HG02798 (cell line): ENCODE measurements around the gene FMNL1.

Experiments used
- ATAC-seq: cut with Tn5 transposase; IDR thresholded peaks from one replicate; pipeline ENCODE4 v1.9.1; 2021; ENCODE audit warnings: mild to moderate bottlenecking; ENCODE audit not compliant: unreplicated experiment, poor library complexity

The FMNL1 gene

DNA sequence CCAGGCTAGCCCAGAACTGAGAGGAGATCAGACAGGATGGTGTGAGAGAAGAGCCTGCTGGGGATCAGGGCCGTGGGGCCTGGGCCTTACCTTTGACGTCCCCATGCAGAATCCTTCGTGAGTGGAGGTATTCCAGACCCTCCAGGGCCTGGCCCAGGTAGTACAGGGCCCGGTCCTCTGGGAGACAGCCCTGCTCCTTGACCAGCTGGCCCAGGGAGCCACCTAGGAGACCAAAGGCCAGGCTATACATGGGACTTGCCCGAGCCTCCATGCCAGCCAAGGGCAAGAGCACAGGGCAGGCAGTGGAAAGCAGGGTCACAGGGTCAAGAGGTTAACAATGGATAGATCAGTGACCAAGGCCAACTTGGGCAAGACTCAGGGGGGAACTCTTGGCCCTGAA lies 52.3 kb downstream of the FMNL1 start:
- no peak for ATAC-seq

DNA sequence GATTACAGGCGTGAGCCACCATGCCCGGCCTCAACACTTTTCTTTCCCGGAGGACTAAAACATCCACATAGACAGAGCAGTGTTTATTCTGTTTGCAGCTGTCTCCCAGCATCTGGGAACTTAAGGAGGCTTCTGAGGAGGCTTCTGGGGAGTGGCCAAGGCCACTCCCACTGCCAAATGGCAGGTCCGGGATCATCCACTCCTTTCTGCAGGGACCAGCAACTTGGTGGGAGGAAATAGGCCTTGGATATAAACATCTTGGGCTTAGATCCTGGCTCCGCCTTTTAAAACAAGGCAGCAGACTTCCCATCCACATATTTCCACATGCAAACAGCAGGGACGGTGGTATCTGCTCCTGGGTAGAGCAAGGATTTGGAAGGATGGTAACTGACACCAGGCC lies 54.3 kb downstream of the FMNL1 start:
- no peak for ATAC-seq

DNA sequence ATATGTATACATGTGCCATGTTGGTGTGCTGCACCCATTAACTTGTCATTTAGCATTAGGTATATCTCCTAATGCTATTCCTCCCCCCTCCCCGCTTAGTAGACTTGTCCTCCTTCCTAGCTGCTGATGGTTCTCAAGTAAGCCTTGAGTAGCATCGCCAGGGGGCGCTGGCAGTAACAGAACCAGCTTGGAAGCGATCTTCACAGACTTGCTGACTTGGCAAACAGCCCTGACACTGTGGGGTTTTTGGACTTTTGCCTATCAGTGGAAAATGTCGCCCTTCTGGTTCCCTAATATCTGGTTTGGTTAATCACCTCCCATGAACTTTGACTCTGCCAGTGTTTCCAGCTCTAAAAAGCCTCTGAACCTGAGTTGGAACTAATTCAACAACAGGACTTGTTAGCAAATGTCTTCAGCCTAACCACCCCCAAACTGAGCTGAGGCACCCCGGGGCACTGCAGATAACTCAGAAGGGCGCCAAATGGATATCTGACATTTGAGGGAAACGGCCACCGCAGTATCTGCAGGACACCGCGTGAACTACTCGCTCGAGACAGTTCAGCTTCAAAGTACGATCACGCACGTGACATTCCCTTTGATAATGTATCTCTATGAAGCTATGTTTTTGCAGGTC lies 55.6 kb downstream of the FMNL1 start:
- ATAC-seq, result no peak

DNA sequence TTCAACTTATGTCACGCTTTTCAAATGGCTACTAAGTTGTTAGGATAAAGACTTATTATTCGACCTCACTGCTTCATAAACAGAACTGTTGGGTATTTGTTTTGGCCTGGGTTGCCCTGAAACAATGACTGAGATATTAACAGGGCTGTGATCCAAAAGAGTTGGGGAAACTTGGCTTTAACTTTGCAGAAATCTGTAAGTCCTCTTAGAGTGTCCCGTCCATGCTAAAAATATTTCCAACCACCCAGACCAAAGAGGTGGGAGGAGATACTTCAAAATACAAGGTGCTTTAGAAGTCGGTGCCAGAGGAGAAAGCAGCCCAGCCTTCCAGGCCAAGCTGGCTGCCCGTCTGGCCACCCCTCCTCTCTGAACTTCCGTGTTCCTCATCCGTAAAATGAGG lies 56.3 kb downstream of the FMNL1 start:
- ATAC-seq, result no peak

DNA sequence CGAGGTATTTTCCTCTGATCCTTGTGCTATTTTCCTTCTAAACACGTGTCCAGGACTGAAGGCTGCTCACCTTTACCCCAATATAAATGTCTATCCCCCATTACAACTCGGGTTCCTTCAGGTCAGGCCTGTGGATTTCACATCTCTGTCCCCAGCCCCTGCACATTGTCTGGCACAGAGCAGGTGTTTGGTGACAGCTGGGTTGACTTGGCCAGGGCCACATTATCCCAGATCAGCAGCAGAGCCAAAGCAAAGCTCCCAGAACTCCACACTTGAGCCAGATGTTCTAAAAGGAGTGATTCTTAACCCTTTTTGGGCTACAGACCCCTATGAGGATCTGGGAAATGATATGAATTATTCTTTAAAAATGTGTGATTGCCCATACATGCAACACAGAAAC lies 58.2 kb downstream of the FMNL1 start:
- no peak for ATAC-seq

DNA sequence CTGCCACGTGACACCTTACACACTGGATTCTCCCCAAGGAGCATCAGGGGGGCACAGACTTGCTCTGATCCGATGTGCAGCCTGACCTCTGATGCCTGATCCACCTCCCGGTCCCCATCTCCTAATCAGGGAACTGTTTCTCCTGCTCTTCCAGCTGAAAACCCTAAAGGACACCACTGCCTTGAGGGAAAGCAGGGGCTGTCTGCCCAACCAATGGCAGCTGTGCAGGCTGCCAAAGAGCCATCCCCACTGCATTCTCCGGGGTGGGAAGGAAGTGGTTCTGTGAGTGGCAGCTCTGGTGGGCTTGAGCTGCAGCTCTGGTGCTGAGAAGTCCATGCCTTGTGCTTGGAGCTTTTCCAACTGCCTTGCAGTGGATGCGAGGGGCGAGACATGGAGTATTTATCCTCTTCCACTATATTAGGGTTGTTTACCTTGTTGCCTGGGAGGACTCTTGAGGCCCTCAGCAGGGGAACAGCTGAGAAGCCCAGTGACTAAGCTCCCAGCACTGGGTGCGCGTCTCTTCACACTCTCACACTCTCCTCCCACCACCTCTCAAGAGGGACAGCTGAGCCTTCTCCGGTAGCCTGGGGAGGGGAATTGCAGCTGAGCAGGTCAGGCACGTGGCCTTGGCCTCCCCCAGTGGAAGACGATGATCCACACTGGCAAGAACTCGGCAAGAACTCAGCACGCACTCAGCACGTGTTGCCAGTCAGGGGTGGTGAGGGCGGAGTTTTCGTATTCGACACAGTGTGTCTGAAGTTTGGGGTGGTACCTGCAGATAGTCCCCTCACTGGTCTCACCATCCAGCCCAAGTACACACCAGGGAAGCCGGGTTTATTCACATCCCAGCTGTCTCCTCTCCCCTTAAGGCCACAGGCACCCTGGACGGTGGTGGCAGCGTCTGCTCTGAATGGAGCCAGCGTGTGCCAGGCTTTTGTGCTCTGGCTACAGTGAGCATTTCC lies 61.3 kb downstream of the FMNL1 start:
- no peak for ATAC-seq

DNA sequence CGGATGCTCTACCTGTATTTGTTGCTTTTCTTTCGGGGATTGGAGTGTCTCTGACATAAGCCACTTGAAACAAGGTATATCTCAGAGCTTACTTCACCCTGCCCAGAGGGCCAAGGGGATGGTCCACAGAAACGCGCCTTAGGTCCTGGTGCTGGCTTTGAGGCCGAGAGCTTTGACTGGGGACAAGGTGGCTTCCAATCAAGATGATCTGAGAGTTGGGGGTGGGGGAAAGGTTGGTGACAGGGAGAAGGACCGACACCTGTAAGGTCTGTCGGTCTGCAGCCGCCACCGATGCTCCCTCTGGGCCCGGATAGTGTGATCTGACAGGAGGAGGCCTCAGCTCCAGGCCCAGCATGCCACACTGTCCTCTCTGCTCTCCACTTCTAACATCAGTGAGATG lies 62.0 kb downstream of the FMNL1 start:
- no peak for ATAC-seq

DNA sequence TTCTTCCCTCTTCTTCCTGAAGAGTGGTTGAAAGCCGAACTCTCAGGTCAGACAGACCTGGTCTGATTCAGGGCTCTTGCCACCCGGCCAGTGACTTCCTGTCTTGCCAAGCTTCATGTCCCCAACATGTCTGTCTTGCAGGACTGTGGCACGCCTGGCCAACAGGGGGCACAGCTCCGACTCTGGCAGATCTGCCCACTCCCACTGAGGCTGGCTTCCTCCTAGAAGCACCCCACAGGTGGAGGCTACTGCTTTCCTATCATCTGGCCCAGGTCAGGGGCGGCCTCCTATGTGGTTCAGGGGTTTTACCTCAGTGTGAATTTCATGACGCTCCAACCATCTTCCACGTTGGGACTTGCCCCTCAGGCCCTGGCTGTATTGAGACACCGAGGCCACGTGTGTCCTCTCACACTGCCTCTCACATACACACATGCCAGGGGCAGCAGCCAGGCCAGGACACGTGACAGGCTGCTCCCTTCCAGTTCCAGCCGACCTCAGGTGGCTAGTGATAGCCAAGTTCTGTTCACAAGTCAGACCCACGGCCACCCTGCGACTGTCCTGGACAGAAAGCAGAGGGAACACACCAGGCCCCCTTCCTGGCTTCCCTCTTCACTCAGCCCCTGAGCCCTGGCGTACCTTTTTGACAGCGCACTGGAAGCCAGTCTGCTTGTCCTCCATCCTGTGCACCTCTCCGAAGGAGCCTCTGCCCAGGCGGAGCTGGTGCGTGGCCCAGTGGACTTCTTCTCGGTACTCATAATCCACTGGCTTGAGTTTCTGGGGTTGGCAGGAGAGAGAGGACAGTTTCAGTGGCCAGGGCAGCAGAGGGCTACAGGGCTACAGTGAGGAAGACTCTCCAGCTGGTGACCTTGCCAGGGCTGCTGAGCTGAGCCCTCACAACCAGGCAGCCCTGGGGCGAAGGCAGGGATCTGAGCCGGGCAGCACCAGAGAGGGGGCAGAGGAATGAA lies 62.8 kb downstream of the FMNL1 start:
- no peak for ATAC-seq

DNA sequence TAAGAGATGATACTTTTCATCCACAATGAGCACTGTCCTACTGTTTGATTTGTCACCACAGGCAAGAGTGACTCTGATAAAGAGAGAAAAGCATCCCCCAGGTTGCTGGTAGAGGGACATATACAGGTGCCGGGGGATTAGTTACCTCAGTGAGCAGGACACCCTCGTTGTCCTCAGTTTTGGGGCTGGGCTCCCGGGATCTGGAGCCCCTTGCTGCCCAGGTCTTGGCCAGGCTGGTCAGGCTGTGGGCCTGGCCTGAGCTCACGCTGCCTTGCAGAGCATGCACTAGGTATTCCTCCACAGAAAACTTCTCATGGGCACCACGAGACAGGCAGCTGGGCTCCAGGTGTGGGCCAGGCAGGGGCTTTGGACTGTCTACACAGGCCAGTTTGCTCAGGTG lies 64.6 kb downstream of the FMNL1 start:
- no peak for ATAC-seq

DNA sequence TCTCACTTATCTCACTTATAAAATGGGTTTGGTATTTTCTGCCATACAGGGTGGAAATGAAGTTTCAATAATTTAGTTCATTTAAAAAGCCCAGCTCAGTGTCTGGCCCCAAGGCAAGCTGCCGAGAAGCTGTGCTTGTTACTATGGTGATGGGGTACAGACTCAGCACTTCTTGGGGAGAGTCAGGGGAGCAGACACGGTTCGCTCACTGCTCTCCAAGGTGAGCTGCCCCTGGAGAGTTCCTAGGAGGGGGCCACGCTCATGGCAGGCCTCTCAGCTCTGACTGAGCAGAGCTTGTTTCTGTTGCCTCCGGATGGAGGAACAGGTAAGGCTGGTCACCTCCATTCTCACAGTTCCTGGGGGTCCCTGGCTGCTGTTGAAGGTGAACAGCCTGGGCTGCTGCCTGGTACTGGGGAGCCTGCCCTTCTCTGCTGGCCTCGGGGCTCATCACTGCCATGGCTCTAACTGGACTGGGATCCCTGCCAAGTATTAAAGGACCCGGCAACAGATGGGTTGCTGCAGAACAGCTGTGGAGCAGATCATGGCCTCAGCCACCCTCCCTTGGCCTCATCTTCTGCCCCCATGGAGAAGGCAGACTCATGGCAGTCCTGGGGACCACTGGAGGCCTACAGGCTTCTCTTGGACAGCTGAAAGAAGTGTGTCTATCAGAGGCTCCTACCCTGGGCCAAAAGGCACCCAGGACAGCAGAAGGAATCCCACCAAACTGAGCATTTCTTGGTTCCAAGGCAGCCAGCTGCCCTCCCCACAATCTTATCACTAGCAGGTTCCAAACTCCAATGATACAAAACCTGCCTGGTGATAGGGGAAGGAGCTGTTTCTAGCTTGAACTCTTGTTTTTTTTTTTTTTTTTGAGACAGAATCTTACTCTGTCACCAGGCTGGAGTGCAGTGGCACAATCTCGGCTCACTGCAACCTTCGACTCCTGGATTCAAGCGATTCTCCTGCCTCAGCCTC lies 66.1 kb downstream of the FMNL1 start:
- ATAC-seq, result no peak

DNA sequence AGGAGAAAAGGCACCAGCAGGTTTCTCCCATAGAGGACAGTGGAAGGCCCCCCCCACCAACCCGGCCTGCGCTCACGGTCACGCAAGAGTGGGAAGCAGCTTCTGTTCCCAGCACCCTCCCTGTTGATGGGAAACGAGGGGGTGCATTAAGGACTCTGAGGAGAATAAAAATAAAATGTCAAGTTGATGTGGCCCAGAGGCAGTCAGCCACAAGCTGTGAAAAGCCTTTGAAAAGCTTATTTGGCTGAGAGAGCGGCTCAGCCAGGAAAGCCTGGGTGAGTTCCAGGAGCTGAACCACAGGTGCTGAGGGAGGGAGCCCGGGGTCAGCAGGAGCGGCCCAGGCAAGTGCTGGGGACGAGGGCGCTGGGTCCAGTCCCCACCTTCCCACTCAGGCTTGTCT lies 67.1 kb downstream of the FMNL1 start:
- ATAC-seq, result no peak

DNA sequence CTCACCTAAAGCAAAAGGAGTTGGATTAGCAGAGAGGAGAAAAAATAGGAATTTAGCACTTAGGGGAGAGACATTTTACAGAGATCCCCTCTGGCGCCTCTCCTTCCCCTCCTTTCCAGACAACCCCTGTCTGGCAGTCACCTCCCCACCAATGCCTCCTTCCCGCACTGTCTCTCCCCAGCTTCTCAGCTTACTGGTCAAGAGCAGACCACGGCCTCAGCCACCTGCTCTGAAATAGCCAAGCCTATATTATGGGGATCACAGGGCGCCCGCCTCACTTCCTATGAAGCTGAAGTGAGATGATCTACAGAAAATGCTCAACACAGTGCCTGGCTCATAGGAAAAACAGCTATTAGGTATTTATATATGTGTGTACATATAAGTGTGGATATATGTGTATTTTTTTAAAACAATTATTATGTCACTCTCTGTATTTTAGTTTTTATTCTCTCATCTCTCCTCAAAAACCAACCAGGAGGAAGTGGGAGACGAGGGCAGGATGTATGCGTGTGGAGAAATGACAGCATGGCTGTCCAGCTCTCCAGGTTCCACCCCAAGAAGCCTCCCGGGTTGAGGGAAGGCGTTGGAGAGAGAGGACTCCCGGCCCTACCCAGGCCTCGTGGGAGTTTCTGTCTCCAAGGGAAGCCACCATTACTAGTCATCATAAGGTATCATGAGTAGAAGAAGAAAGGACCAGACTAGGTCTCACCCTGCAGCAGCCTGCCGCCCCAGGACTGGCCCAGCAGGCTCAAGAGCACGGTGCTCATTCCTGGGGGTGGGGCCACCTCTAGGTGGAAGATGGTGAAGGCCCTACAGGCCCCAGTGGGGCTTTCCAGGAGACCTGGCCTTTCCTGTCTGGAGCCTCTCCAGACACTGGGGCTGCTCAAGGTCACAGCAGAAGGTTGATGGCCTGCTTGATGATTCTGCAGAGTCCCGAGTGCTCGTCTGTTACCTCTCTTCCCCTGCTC lies 67.9 kb downstream of the FMNL1 start:
- ATAC-seq, result no peak

DNA sequence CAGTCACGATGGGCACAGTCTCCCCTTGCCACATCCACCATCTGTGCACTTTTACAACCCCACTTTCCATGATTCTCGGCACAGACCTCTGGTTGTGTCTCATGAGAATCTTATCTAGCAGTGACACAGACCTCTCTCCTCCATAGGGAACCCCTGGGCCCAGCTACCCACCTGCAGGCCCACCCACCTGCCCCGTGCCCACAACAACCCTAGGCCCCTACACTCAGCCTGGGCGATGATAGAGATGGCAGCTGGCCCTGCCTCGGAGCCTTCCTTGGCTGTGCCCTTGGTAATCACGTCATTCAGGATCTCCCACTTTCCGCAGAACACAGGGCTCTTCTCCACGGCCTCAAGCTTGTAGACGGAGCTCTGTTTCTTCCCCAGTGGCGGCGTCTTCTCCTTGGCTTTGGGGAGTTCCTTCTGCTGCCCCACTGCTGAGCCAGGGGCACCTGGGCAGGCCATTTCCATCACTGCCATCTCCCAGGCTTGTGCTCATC lies 68.6 kb downstream of the FMNL1 start:
- ATAC-seq, result no peak

DNA sequence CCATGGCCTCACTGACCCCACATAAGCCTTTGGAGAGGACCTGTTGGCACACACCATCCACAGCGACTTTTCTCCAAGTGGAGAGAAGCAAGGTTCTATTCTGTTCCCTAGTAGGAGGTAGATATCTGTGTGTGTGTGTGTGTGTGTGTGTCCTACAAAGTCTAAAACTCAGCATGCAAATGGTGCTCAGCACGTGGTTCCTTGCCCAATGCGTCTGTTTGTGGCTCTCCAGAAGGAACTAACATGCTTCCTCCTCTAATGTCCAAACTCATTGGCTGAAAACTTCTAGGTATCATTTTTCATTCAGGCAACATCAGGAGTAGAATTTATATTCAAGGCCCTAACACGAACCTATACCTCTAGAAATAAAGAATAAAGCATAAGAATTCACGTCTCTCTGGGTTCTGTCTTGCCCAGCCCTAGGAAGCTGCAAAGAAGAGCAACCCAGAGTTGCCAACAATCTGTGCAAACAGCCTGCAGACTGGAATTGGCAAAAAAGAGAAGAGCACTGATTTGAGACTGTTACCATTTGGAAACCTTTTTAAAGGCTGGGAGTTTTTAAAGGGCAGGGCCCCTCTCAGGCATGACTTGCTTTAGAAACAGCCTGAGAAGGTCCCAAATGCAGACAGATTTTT lies 69.6 kb downstream of the FMNL1 start:
- ATAC-seq, result no peak

DNA sequence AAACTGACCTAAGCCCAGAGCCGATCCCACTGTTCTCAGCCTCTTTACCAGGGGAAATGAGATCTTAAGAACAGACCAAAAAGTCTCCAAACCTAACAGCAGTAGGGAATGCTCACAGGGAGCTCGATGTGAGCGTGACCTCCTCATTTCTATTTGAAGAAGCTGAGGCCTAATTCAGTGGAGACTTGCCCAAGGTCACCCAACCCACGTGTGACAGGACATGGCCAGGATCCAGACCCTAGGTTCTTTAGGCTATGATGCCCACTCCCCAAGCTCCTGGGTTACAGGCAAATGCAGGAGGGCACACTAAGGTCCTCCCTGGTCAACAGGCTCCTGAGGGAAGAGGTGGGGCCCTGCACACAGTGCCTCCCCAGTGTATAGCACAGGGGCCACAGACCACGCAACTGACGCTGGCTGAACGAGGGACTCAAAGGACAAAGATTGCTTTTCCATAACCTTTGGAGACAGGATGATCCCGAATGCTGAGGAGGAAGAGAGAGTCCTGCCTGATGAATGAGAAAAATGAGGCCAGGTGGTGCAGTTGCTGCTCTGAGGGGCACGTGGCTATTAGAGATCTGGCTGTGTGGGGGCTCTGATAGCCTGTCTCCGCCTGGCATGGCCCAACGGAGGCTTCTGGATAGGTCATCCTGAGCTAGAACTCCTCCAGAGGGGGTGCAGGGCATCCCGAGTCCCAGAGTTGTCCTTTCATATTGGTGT lies 71.2 kb downstream of the FMNL1 start:
- peak; percentile 13 for ATAC-seq

DNA sequence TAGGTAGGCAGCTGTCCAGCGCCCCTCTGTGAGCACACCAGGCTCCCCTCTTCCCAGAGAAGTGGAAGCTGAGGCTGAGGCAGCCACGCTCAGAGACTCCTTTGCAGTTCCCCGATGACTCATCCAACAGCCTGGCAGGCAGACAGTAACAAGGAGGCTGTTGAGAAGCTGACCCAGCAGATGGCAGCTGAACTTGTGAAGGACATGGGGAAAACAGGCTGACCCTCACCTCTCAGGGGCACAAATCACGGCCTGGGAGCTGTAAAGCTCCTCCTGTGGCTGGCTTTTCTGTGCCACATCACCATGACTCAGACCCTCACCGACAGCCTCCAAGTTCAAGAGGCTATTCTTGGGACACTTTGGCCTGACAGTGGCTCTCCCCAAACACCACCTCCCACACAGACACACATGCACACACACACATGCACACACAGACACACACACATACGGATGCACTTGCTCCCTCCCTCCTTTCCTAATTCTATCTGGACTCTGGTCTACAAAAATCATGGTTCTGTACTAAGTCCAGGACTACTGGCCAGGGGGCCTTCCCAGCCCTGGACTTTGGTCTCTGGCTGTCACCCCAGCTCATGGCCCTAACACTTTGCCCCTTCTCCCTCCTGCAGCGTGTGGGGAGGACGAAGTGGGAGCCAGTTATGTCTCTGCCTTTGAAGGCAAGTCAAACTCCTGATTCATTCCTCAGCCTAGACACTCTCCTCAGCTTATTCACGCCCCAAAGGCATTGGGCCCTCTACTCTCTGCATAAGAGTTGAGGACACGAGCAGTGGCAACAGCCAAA lies 71.9 kb downstream of the FMNL1 start:
- peak; percentile 31 for ATAC-seq
